BE2C (cell line): ENCODE measurements around the gene EFCAB13.

Experiments used
- DNase-seq: peaks from one replicate; pipeline ENCODE4 v3.0.0-alpha.2; 2020
- H3K27me3 ChIP-seq: fragments of 250-450 bp; sonication (Bioruptor Pico); 2 replicates; pipeline ENCODE4 v1.5.1; 2020; ENCODE audit warnings: mild to moderate bottlenecking
- H3K36me3 ChIP-seq: fragments of 250-450 bp; sonication (Bioruptor Pico); 2 replicates; pipeline ENCODE4 v1.5.1; 2020; ENCODE audit warnings: mild to moderate bottlenecking
- H3K4me1 ChIP-seq: fragments of 250-450 bp; sonication (Bioruptor Pico); 2 replicates; pipeline ENCODE4 v1.5.1; 2020
- H3K4me3 ChIP-seq: 2 replicates; pipeline ENCODE4 v1.5.1; 2011; ENCODE audit warnings: low read depth, low read length
- H3K9me3 ChIP-seq: fragments of 250-450 bp; sonication (Bioruptor Pico); 2 replicates; pipeline ENCODE4 v1.5.1; 2020
- TF ChIP-seq, protein P1 (sequence below): IDR thresholded peaks from 2 replicates; pipeline ENCODE4 v1.5.1; 2012; ENCODE audit warnings: mild to moderate bottlenecking, low read depth, low read length

Gene EFCAB13

DNA sequence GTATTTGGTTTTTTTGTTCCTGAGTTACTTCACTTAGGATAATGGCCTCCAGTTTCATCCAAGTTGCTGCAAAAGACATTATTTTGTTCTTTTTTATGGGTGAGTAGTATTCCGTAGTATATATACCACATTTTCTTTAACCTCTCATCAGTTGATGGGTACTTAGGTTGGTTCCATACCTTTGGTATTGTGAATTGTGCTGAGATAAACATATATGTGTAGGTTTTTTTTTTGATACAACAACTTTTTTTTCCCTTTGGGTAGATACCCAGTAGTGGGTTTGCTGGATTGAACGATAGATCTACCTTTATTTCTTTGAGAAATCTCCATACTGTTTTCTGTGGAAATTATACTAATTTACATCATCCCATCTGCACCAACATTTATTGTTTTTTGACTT lies 6.8 kb downstream of the EFCAB13 start:
- no peak for DNase-seq
- TF ChIP-seq, protein P1, sequence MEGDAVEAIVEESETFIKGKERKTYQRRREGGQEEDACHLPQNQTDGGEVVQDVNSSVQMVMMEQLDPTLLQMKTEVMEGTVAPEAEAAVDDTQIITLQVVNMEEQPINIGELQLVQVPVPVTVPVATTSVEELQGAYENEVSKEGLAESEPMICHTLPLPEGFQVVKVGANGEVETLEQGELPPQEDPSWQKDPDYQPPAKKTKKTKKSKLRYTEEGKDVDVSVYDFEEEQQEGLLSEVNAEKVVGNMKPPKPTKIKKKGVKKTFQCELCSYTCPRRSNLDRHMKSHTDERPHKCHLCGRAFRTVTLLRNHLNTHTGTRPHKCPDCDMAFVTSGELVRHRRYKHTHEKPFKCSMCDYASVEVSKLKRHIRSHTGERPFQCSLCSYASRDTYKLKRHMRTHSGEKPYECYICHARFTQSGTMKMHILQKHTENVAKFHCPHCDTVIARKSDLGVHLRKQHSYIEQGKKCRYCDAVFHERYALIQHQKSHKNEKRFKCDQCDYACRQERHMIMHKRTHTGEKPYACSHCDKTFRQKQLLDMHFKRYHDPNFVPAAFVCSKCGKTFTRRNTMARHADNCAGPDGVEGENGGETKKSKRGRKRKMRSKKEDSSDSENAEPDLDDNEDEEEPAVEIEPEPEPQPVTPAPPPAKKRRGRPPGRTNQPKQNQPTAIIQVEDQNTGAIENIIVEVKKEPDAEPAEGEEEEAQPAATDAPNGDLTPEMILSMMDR: no peak
- H3K4me3 ChIP-seq: no peak overlapping the region
- H3K36me3 ChIP-seq: no peaks in the 10 kb centered on the region
- H3K4me1 ChIP-seq: no peaks in the 10 kb centered on the region
- H3K27me3 ChIP-seq: peaks cover 10% of the 10 kb centered on the region; the same call in 1 of the 2 replicates
- no peaks in the 10 kb centered on the region for H3K9me3 ChIP-seq

DNA sequence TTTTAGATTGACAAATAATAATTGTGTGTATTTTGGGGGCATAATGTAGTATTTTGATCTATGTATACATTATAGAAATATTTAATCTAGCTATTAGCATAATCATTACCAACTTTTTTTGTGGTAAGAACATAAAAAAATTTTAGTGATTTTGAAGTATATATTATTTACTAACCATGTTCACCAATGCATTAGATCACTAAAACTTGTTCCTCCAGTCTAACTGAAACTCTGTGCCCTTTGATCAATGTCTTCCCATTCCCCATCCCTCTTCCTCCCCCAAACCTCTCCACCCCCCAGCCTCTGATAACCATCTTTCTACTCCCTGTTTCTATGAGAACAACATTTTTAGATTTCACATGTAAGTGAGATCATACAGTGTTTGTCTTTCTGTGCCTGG lies 8.5 kb downstream of the EFCAB13 start:
- no peak for DNase-seq

DNA sequence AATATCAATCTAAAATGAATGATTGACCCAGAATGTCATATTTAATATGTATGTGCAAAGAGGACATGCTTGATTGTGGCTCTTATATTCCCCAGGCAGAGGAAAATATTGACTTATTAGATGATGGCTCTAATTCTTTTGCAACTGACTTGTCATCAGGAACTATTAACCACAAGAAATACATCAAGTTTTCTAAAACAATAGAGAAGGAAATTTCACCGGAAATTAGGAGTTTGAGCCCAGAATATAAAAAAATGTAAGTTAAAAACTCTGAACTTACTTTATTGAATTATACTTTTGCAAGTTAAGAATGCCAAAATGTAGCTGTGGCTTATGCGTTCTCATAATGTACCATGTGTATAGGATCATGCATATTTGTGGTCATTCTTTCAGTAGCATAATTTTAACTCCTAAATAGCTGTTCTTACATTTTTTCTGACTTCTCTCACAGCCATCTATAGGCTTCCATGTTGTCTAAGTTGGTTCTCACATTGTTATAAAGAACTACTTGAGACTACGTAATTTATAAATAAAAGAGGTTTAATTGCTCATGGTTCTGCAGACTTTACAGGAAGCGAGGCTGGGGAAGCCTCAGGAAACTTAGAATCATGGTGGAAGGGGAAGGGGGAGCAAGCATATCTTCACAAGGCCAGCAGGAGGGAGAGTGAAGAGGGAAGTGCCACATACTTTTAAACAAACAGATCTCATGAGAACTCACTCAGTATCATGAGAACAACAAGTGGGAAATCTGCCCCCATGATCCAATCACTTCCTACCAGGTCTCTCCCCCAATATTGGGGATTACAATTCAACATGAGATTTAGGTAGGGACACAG lies 11.6 kb downstream of the EFCAB13 start:
- TF ChIP-seq, protein P1: no peak
- no peak for DNase-seq

More for the DNA sequence above, 8.5 kb downstream of the EFCAB13 start:
- TF ChIP-seq, protein P1: no peak
- H3K4me1 ChIP-seq: no peaks in the 10 kb centered on the region
- H3K4me3 ChIP-seq: no peak overlapping the region
- peaks cover 11% of the 10 kb centered on the region; the same call in 1 of the 2 replicates for H3K27me3 ChIP-seq
- H3K9me3 ChIP-seq: no peaks in the 10 kb centered on the region
- no peaks in the 10 kb centered on the region for H3K36me3 ChIP-seq

DNA sequence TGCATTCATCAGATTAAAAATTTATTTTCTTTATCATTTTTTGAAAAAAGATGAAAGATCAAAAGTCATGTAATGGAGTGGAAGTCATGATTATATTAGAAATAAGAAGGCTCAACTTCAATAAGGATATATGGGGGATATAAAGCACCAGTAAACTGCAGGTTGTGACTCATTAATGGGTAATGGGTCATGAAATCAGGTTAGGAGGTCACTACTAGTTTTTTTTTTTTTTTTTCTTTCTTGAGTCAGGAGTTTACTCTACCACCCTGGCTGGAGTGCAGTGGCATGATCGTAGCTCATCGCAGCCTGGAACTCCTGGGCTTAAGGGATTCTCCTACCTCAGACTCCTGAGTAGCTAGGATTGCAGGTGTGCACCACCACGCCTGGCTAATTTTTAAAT lies 14.3 kb downstream of the EFCAB13 start:
- H3K4me1 ChIP-seq: no peaks in the 10 kb centered on the region
- H3K27me3 ChIP-seq: peaks cover 11% of the 10 kb centered on the region; the same call in 1 of the 2 replicates
- H3K9me3 ChIP-seq: no peaks in the 10 kb centered on the region
- TF ChIP-seq, protein P1: no peak
- no peak for DNase-seq
- H3K36me3 ChIP-seq: no peaks in the 10 kb centered on the region
- no peak overlapping the region for H3K4me3 ChIP-seq

More for the DNA sequence above, 11.6 kb downstream of the EFCAB13 start:
- Histone ChIP-seq H3K4me3 (no peak overlapping the region), H3K4me1 (no peaks in the 10 kb centered on the region), H3K27me3 (peaks cover 11% of the 10 kb centered on the region; the same call in 1 of the 2 replicates), H3K36me3 (no peaks in the 10 kb centered on the region), H3K9me3 (no peaks in the 10 kb centered on the region)

DNA sequence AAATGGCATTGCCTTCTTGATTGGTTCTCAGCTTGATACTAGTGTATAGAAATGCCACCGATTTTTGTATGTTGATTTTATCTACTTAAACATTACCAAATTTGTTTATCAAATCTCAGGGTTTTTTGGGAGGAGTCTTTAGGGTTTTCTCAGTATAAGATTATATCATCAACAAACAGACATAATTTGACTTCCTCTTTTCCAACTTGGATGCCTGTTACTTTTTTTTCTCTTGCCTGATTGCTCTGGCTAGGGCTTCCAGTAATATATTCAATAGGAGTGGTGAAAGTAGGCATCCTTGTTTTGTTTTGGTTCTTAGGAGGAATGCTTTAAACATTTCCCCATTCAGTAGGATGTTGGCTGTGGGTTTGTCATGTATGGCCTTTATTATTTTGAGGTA lies 29.1 kb downstream of the EFCAB13 start:
- H3K36me3 ChIP-seq: no peaks in the 10 kb centered on the region
- no peaks in the 10 kb centered on the region for H3K9me3 ChIP-seq
- H3K4me1 ChIP-seq: no peaks in the 10 kb centered on the region
- no peak for DNase-seq
- TF ChIP-seq, protein P1: no peak
- no peak overlapping the region for H3K4me3 ChIP-seq
- H3K27me3 ChIP-seq: no peaks in the 10 kb centered on the region; the same call in 1 of the 2 replicates

DNA sequence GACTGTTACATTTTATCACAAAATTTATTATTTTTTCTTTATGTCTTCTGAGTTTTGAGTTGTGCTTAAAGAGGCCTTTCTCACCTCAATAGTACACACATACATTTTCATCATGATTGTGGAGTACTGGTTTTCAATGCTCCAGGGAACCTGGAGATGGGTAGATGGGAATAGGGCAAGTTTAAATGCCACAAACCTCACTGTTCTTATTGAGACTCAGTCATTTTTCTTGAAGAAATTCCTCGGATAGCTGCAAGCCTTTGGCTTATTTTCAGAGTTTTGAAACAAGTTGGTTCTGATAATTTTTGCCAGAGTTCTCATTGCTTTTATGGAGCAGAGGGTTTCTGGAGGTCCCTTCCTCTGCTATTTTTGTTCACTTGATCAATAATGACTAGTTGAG lies 34.9 kb downstream of the EFCAB13 start:
- TF ChIP-seq, protein P1: no peak
- Histone ChIP-seq H3K4me1 (no peaks in the 10 kb centered on the region), H3K36me3 (no peaks in the 10 kb centered on the region), H3K4me3 (no peak overlapping the region), H3K9me3 (no peaks in the 10 kb centered on the region), H3K27me3 (no peaks in the 10 kb centered on the region)
- DNase-seq: no peak
